Activated CD4-positive, alpha-beta T cell treated with anti-CD3 and anti-CD28 coated beads, Interleukin-10, Interleukin-2, amounts not matched to agents 100 ng/mL and 50 ng/mL, durations not matched to agents 16 hours and 8 hours (primary cell): ENCODE results near the gene ATP1A2.

ENCODE experiments used
- DNase-seq: peaks from one replicate; pipeline ENCODE4 v3.0.0-alpha.2; 2020

The ATP1A2 gene

DNA sequence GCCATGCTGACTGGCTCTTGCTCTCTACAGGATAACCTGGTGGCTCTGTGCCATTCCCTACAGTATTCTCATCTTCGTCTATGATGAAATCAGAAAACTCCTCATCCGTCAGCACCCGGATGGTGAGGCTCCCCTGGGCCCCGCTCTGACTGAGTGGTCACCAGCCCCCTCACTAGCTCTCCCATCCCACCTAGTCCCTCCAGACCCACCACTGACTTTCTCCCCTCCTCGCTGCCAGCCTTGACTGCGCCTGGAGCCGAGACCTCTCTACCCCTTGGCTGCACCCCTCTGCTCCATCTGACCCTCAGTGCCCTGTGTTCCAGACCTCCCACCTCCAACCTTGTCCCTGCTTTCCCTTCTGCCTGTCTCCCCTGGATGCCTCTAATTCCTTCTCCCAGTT, 70.7 kb downstream of the ATP1A2 start:
- DNase-seq = no peak

DNA sequence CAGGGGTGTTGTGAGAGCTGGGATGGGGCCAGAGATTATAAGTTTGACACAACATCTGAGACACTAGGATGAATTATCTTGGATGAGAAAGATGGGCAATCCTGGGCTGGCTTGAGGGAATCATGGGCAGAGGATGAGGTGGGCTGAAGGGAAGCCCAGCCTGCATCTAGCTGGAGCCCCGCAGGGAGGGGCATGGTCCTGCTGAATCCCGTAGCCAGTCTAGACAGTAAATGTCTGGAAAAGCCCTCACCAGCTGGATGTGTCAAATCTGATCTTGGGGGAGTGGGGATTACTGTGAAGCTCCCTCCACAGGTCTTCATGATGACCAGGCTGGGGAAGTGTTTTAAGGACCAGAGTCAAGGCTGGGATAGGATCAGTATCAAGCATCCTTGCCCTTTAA, 71.2 kb downstream of the ATP1A2 start:
- DNase-seq = no peak

DNA sequence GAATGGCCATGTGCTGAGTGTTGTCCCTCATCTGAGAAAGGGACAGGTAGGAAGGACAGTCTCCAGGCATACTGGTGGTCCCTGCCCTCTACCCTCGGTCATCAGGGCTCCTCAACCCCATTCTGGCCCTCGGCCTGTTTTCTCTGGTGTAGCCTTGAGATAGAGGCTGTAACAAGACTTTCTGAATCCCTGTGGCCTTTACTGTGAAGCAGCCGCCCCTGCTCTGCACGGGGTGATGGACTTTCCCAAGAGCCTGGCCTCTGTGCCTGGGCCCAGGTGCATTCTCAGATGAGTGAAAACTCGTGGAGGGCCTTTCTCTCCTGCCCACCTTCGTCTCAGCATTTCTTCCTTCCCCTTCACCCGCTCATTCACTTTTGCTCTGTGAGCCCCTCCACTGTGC, 71.8 kb downstream of the ATP1A2 start:
- no peak for DNase-seq

DNA sequence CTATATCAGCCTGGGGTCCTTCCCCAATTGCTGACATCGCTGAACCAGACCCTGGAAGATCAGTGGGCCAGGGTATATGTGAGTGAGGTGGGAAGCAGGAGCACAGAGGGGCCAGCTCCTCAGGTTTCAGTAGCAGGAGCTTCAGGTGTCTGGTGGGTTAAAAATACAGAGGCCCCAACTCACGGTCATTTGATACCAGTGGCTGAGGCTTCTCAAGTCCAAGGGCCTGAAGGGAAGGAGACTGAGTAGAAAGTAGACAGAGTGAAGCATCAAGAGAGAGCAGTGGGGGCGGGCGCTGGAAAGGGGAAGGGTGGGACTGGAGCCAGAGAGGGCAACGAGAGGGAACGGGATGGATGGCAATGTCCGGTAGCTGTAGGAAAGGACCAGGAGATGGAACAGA, 72.8 kb downstream of the ATP1A2 start:
- DNase-seq = no peak

DNA sequence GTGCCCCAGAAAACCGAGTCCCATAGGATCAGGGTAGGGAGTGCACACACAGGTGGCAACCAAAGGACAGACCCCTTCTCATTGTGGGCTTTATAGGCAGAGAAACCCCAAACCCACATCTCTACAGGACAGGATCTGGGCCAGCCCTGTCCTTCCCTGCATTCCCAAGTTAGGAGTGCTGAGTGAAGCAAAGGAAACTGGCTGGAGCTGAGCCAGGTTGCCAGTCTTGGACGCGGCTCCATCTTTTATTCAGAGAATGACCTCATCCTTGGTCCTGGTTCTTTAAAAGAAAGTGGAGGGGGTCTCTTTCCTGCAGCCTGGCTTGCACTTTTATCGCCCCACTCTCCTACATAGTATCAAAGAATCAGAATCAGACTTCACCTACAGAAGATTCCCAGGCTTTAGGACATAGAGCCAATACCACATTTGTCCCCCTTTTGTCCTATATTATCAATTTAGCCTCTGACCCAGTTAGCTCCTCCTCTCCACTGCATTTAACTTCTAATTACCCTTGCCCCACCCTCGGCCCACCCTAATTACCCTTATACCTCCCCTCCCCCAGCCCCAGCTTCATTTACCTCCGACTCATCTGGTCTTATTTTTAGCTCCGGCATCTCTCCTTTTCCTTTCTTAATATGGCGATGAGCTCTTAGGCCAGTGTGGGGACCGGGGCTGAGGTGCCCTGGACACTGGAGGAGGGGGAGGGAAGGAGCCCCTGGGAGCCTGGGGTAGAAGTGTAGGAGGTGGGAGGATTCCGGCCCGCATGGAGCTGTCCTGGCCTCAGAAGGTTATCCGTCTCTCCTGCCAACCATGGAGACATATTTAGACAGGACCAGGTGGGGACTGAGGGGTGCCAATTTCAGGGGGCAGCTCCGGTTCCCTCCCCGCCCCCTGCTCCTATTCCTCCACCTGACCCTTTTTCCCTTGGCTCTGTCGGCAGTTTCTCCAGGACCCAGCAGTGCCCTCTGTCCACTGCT, 74.4 kb downstream of the ATP1A2 start, which contains the start of gene CASQ1:
CASQ1 (plus strand) TSS at position 927 of the 977 bp plus-strand sequence. CDS start 177 bp downstream, outside the sequence.
- DNase-seq = no peak

DNA sequence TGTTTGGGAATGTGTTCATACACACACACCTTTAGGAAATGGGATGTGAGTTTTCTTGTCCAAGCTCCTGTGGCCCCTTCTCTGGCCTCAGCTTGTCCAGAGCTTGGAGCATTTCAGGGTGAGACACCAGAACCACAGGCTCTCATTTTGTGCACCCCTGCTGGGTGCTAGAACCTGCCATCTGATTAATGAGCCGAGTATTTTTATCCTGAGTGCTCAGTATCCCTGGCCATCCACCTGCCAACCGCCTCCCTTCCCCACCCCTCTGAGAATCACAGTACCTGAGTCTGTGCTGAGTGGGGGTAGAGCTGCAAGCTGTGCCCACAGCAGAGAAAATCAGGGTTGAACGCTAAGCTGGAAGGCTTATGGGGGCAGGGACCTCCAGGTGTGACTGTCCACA, 76.2 kb downstream of the ATP1A2 start:
- DNase-seq = no peak

DNA sequence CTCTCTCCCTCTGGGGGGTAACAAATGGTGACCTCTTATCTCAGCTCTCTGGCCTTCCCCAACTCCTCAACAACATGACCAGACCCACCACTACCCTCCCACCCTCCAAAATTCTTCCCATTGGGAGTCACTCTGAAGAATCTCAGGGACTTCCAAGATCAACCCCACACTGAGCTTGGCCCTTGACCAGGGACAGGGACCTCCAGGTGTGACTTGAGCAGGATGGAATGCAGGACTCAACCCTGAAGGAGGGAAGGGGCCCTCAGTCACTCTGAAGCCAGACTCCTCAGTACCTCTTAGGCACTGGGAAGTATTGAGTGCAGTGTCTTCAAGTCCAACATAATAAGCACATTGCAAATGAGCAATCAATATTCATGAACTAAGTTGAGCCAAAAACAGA, 76.7 kb downstream of the ATP1A2 start:
- DNase-seq = no peak
